Suprapubic skin (tissue), 3 donors: Measurements from ENCODE around the gene MANBA.

Experiments
- POLR2AphosphoS5 ChIP-seq, 3 donors: sonication (generic); formaldehyde crosslinking; IDR thresholded peaks; one replicate each; pipeline ENCODE4 v1.6.1; 2017; ENCODE audit warnings: antibody characterized with exemption in 3 of 3
- TF ChIP-seq, protein P1 (sequence below), 2 donors: fragments of 200-600 bp in 1 of 2; fragments of 450-650 bp in 1 of 2; sonication (generic) in 1 of 2; IDR thresholded peaks; one replicate each; pipeline ENCODE4 v1.5.1; 2016 to 2019; ENCODE audit warnings: antibody characterized with exemption in 2 of 2, mild to moderate bottlenecking in 1 of 2, moderate library complexity in 1 of 2

- TF ChIP-seq POLR2AphosphoS5 (IDR thresholded peaks at IDR 0.05): no peak
- TF ChIP-seq, protein P1, sequence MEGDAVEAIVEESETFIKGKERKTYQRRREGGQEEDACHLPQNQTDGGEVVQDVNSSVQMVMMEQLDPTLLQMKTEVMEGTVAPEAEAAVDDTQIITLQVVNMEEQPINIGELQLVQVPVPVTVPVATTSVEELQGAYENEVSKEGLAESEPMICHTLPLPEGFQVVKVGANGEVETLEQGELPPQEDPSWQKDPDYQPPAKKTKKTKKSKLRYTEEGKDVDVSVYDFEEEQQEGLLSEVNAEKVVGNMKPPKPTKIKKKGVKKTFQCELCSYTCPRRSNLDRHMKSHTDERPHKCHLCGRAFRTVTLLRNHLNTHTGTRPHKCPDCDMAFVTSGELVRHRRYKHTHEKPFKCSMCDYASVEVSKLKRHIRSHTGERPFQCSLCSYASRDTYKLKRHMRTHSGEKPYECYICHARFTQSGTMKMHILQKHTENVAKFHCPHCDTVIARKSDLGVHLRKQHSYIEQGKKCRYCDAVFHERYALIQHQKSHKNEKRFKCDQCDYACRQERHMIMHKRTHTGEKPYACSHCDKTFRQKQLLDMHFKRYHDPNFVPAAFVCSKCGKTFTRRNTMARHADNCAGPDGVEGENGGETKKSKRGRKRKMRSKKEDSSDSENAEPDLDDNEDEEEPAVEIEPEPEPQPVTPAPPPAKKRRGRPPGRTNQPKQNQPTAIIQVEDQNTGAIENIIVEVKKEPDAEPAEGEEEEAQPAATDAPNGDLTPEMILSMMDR (IDR thresholded peaks at IDR 0.05): no peak
These were observed 72.8 kb downstream of the MANBA start for GRCh38 chr4:102687982-102688433.
